GM12878 (cell line): ENCODE data around the gene HCAR3. TPM values are rescaled to one million over a fixed set of nuclear protein-coding genes. Genes with fewer than 3 reads are reported as not detected.

Experiments
- ATAC-seq: fragments of 200-7000 bp; cut with Tn5 transposase; 3 replicates; pipeline ENCODE4 v1.9.1; 2020; ENCODE audit warnings: mild to moderate bottlenecking, moderate library complexity
- BruUV-seq: library from RNA; stranded (reverse); fragments of 400-500 nt; replicated peaks from 2 replicates; lab custom pipeline; 2021; lab: Mats Ljungman, UMichigan
- CTCF ChIA-PET: fragments of 300-600 bp; sonication (Branson Sonifier 250); formaldehyde crosslinking; extraction: SDS; loops from one replicate; lab custom pipeline; 2021; ENCODE audit warnings: inconsistent platforms; lab: Yijun Ruan, JAX
- POLR2A ChIA-PET: fragments of 350-600 bp; formaldehyde crosslinking; extraction: SDS; loops from one replicate; lab custom pipeline; 2021; ENCODE audit warnings: inconsistent platforms; lab: Charles Lee
- RAD21 ChIA-PET: fragments of 300-600 bp; sonication (Branson Sonifier 250); formaldehyde crosslinking; loops from one replicate; lab custom pipeline; 2023; ENCODE audit warnings: antibody characterized with exemption; ENCODE audit not compliant: unreplicated experiment; lab: Charles Lee
- SMC1A ChIA-PET: fragments of 300-600 bp; sonication (Branson Sonifier 250); formaldehyde crosslinking; loops from one replicate; lab custom pipeline; 2023; ENCODE audit not compliant: unreplicated experiment, uncharacterized antibody; lab: Charles Lee
- DNase-seq: peaks from one replicate; pipeline ENCODE4 v3.0.0-alpha.2; 2011; ENCODE audit warnings: low read depth, low spot score
- FAIRE-seq: peaks from 3 replicates; lab custom pipeline; 2011; peaks lifted over from hg19 to GRCh38; lab: Jason Lieb, UNC
- H2AFZ ChIP-seq: 2 replicates; pipeline ENCODE4 v1.6.0; 2011; ENCODE audit warnings: low read depth, low read length, control low read depth; ENCODE audit not compliant: control insufficient read depth
- H3K27ac ChIP-seq: 2 replicates; pipeline ENCODE4 v1.5.1; 2011; ENCODE audit warnings: control low read depth; ENCODE audit not compliant: control insufficient read depth, insufficient read depth
- H3K27me3 ChIP-seq, 2 experiments: replicated peaks in 1 of 2; 2 replicates each; pipeline versions ENCODE4 v1.6.0 to v1.6.1; 2011; ENCODE audit warnings: low read length in 1 of 2; ENCODE audit not compliant: control insufficient read depth in 2 of 2, insufficient read depth in 2 of 2
- H3K36me3 ChIP-seq, 2 experiments: 2 replicates each; pipeline ENCODE4 v1.5.1; 2011; ENCODE audit warnings: low read length in 1 of 2; ENCODE audit not compliant: control insufficient read depth in 2 of 2, insufficient read depth in 2 of 2
- H3K4me1 ChIP-seq: 2 replicates; pipeline ENCODE4 v1.6.1; 2011; ENCODE audit warnings: mild to moderate bottlenecking, low read length, moderate library complexity, mixed read lengths; ENCODE audit not compliant: control insufficient read depth, insufficient read depth
- H3K4me2 ChIP-seq: 2 replicates; pipeline ENCODE4 v1.6.0; 2011; ENCODE audit warnings: control low read depth; ENCODE audit not compliant: control insufficient read depth, insufficient read depth
- H3K4me3 ChIP-seq: fragments of 200-600 bp; sonication (generic); 2 replicates; pipeline ENCODE4 v1.5.1; 2016
- H3K79me2 ChIP-seq: 2 replicates; pipeline ENCODE4 v1.6.0; 2011; ENCODE audit warnings: low read length; ENCODE audit not compliant: control insufficient read depth, insufficient read depth
- H3K9ac ChIP-seq: 2 replicates; pipeline ENCODE4 v1.8.0; 2011; ENCODE audit warnings: low read length, control low read depth, mixed read lengths; ENCODE audit not compliant: control insufficient read depth, insufficient read depth
- H3K9me3 ChIP-seq: replicated peaks from 3 replicates; pipeline ENCODE4 v1.5.1; 2011; ENCODE audit warnings: mild to moderate bottlenecking, low read length; ENCODE audit not compliant: control insufficient read depth, insufficient read depth
- H4K20me1 ChIP-seq: 2 replicates; pipeline ENCODE4 v1.6.0; 2011; ENCODE audit not compliant: control insufficient read depth, insufficient read depth
- ATF7 ChIP-seq: fragments of 450-650 bp; IDR thresholded peaks from 2 replicates; pipeline ENCODE4 v1.6.1; 2016; ENCODE audit warnings: low read depth, mild to moderate bottlenecking
- BCL11A ChIP-seq: IDR thresholded peaks from 2 replicates; pipeline ENCODE4 v1.6.1; 2011; ENCODE audit warnings: low read depth, low read length
- EED ChIP-seq: sonication (generic); IDR thresholded peaks from 2 replicates; pipeline ENCODE4 v1.6.1; 2016; ENCODE audit warnings: antibody characterized with exemption, low read depth
- EP300 ChIP-seq, 2 experiments: fragments of 150-350 bp in 1 of 2; IDR thresholded peaks; 2 replicates each; pipeline ENCODE4 v1.6.1; 2011 to 2012; ENCODE audit warnings: low read depth in 2 of 2, low read length in 2 of 2, borderline replicate concordance in 1 of 2, improper control_type of control experiment in 1 of 2, inconsistent platforms in 1 of 2; ENCODE audit not compliant: control insufficient read depth in 1 of 2
- ETV6 ChIP-seq, 2 experiments: fragments of 450-650 bp in 1 of 2; IDR thresholded peaks in 1 of 2; conservative IDR thresholded peaks in 1 of 2; 2 replicates each; pipeline ENCODE4 v1.6.1; 2014; ENCODE audit warnings: antibody characterized with exemption in 1 of 2, borderline replicate concordance in 1 of 2, low read depth in 1 of 2, mild to moderate bottlenecking in 1 of 2, moderate library complexity in 1 of 2
- GABPA ChIP-seq: IDR thresholded peaks from 2 replicates; pipeline ENCODE4 v1.6.1; 2014; ENCODE audit warnings: antibody characterized with exemption, low read depth, mild to moderate bottlenecking, inconsistent platforms
- GATAD2B ChIP-seq: fragments of 450-650 bp; conservative IDR thresholded peaks from 2 replicates; pipeline ENCODE4 v1.6.1; 2017; ENCODE audit warnings: low read depth, mild to moderate bottlenecking, moderate library complexity
- IKZF1 ChIP-seq: fragments of 450-650 bp; conservative IDR thresholded peaks from 2 replicates; pipeline ENCODE4 v1.6.1; 2017; ENCODE audit warnings: antibody characterized with exemption, mild to moderate bottlenecking
- IKZF2 ChIP-seq, 2 experiments: fragments of 450-650 bp; IDR thresholded peaks; 2 replicates each; pipeline ENCODE4 v1.6.1; 2017; ENCODE audit warnings: mild to moderate bottlenecking in 2 of 2, moderate library complexity in 2 of 2
- JUNB ChIP-seq: IDR thresholded peaks from 2 replicates; pipeline ENCODE4 v1.6.1; 2016; ENCODE audit warnings: antibody characterized with exemption, mild to moderate bottlenecking
- JUND ChIP-seq: IDR thresholded peaks from 2 replicates; pipeline ENCODE4 v1.6.1; 2012; ENCODE audit warnings: low read depth, mild to moderate bottlenecking, low read length, improper control_type of control experiment, moderate library complexity
- MTA2 ChIP-seq: fragments of 450-650 bp; IDR thresholded peaks from 2 replicates; pipeline ENCODE4 v1.6.1; 2016; ENCODE audit warnings: low read depth, mild to moderate bottlenecking, moderate library complexity
- NBN ChIP-seq: fragments of 450-650 bp; IDR thresholded peaks from 2 replicates; pipeline ENCODE4 v1.6.1; 2016
- NFIC ChIP-seq: IDR thresholded peaks from 2 replicates; pipeline ENCODE4 v1.6.1; 2012; ENCODE audit warnings: low read depth, mild to moderate bottlenecking, inconsistent platforms, low read length, moderate library complexity
- RUNX3 ChIP-seq: IDR thresholded peaks from 2 replicates; pipeline ENCODE4 v1.6.1; 2012; ENCODE audit warnings: low read length, inconsistent platforms
- SPI1 ChIP-seq: IDR thresholded peaks from 2 replicates; pipeline ENCODE4 v1.6.1; 2011; ENCODE audit warnings: low read depth, mild to moderate bottlenecking, low read length, moderate library complexity, borderline replicate concordance; ENCODE audit not compliant: insufficient read depth
- TCF7 ChIP-seq: IDR thresholded peaks from 2 replicates; pipeline ENCODE4 v1.6.1; 2014; ENCODE audit warnings: antibody characterized with exemption, borderline replicate concordance
- WGBS: methylation state at CpG from one replicate; pipeline ENCODE4 v1.1.6; 2016; ENCODE audit warnings: low lambda C conversion rate; ENCODE audit not compliant: insufficient replicate concordance, insufficient coverage; ENCODE audit errors: missing lambda C conversion rate; 5-methylcytosine and 5-hydroxymethylcytosine counted together
- in situ Hi-C: fragments of 300-500 bp; cut with MboI; formaldehyde crosslinking; loops from 9 replicates; pipeline ENCODE4 v1.14.3; 2018; ENCODE audit warnings: mixed read lengths
- intact Hi-C: fragments of 100-400 bp; cut with micrococcal nuclease; formaldehyde crosslinking; loops from one replicate; pipeline ENCODE4 v1.14.2; 2022; ENCODE audit not compliant: unreplicated experiment
- polyA plus RNA-seq, 11 experiments: library from polyadenylated mRNA; depleted of rRNA in 4 of 11; unstranded in 6 of 11; stranded (reverse) in 5 of 11; fragments of >200 nt; fragmentation: Nextera tagmentation in 4 of 11; fragmentation: Illumina TruSeq in 1 of 11; extraction: Ambion mirVana in 4 of 11; extraction: Trizol in 1 of 11; gene quantifications; 1 replicate in 1 of 11; 2 replicates in 10 of 11; pipeline versions ENCODE4 v1.2.1 to v1.2.3, GENCODE V29; 2011 to 2016; ENCODE audit warnings: inconsistent platforms in 2 of 11, missing spikeins in 2 of 11, low read depth in 1 of 11
- total RNA-seq, 4 experiments: library from RNA; depleted of rRNA in 3 of 4; stranded (reverse); fragments of >200 nt in 3 of 4; fragmentation: Illumina TruSeq in 1 of 4; extraction: Trizol in 1 of 4; gene quantifications; 2 replicates each; pipeline versions ENCODE4 v1.2.1 to v1.2.3, GENCODE V29; 2013 to 2021
- TF ChIP-seq, protein P1 (sequence below): IDR thresholded peaks from 2 replicates; pipeline ENCODE4 v1.6.1; 2011; ENCODE audit warnings: low read depth, mild to moderate bottlenecking, low read length, moderate library complexity, borderline replicate concordance; ENCODE audit errors: extremely low read depth
- TF ChIP-seq, protein P2 (sequence below): fragments of 450-650 bp; IDR thresholded peaks from 2 replicates; pipeline ENCODE4 v1.6.1; 2016; ENCODE audit warnings: mild to moderate bottlenecking
- TF ChIP-seq, protein P3 (sequence below): fragments of 450-650 bp; IDR thresholded peaks from 2 replicates; pipeline ENCODE4 v1.6.1; 2017; ENCODE audit warnings: low read depth, mild to moderate bottlenecking, moderate library complexity

The HCAR3 gene
- total and polyA plus RNA-seq, 10 of the 15 experiments (the other 5 are each of a cell fraction or from before 2014, with no cell fraction given): 0.57 to 3.0 (median 2.2) TPM

DNA sequence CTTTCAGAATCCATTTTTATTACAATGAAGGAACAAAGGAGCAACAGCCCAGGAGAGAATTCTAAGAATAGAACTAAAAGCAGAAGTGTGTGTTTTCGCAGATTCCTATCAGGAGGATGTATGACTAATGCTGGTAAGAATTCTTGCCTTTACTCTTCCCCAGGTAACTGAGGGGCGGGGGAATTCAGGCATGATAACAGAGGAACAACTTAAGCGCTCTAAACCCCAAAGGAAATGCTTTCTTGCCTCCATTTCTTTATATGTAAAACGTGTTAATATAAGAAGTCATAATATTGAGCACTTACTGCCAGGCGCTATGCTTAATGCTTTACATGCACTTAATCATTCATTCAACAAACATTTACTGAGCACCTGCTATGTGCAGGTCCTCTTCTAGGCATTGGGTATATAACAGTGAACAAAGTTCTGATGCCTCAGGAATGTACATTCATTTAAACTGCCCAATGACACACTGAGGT is 9.5 kb upstream of the HCAR3 start:
- Histone ChIP-seq H3K4me3 (peak overlapping the region; percentile 19; the same call in 1 of the 2 replicates), H3K27ac (peak overlapping the region; percentile 73), H4K20me1 (no peaks in the 10 kb centered on the region), H3K4me2 (peak overlapping the region; percentile 82), H3K9ac (no peak overlapping the region), H3K27me3 (no peaks in the 10 kb centered on the region), H2AFZ (no peak overlapping the region), H3K36me3 (no peaks in the 10 kb centered on the region), H3K79me2 (no peaks in the 10 kb centered on the region), H3K9me3 (no peaks in the 10 kb centered on the region), H3K4me1 (peaks cover 45% of the 10 kb centered on the region)
- intact Hi-C loops (no loop called here), in situ Hi-C loops (no loop called here)
- 1% methylated on average over 5 of the region's 5 CpGs for WGBS
- DNase-seq (peak; percentile 59), FAIRE-seq (peak; percentile 38), ATAC-seq (peak; percentile 37)
- SMC1A ChIA-PET: interaction anchor here (1.4 to 2.3 kb wide), 2 partner anchors 81 to 88 kb away, joined by 4 to 10 read pairs; no protein-coding TSS in a partner anchor
- CTCF ChIA-PET: interaction anchor here (0.6 to 1.3 kb wide), 3 partner anchors 27 to 99 kb away, joined by 3 to 4 read pairs (median 3); no protein-coding TSS in a partner anchor
- no TSS peak for BruUV-seq
- POLR2A ChIA-PET: interaction anchor here (0.9 kb wide), 1 partner anchor 11 kb away, joined by 3 read pairs; no protein-coding TSS in a partner anchor
- RAD21 ChIA-PET: interaction anchor here (0.6 to 1.2 kb wide), 3 partner anchors 87 to 227 kb away, joined by 3 read pairs; no protein-coding TSS in a partner anchor
- TF ChIP-seq GABPA (0 out of 2 replicates have a peak, but pooled peaks have one; percentile 18), TCF7 (no peak; the same call in 1 of the 2 replicates), RUNX3 (peak; percentile 65), EED (peak; percentile 94), ATF7 (0 out of 2 replicates have a peak, but pooled peaks have one; percentile 38), IKZF1 (peak; percentile 93), BCL11A (peak; percentile 60; the same call in 1 of the 2 replicates), NBN (peak; percentile 31; the same call in 1 of the 2 replicates), GATAD2B (peak; percentile 65; the same call in 1 of the 2 replicates), MTA2 (peak; percentile 64; the same call in 1 of the 2 replicates), ETV6 (conservative IDR thresholded peaks at IDR 0.05 in 1 of 2, IDR thresholded peaks at IDR 0.05 in 1 of 2; ENCODE audit: borderline replicate concordance in 1 of 2, low read depth in 1 of 2) (peak in 1 of 2 experiments; percentile 28; a peak in 1 of 4 replicates), SPI1 (peak; percentile 94), EP300 (IDR thresholded peaks at IDR 0.05; ENCODE audit: borderline replicate concordance in 1 of 2, control insufficient read depth in 1 of 2, low read depth in 2 of 2, low read length in 2 of 2) (peak; percentile 9 to 73; a peak in 2 of 4 replicates), NFIC (peak; percentile 93), JUNB (0 out of 2 replicates have a peak, but pooled peaks have one; percentile 55), JUND (0 out of 2 replicates have a peak, but pooled peaks have one; percentile 15), IKZF2 (IDR thresholded peaks at IDR 0.05) (peak; percentile 98)
- TF ChIP-seq, protein P1, sequence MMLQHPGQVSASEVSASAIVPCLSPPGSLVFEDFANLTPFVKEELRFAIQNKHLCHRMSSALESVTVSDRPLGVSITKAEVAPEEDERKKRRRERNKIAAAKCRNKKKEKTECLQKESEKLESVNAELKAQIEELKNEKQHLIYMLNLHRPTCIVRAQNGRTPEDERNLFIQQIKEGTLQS: no peak
- TF ChIP-seq, protein P2, sequence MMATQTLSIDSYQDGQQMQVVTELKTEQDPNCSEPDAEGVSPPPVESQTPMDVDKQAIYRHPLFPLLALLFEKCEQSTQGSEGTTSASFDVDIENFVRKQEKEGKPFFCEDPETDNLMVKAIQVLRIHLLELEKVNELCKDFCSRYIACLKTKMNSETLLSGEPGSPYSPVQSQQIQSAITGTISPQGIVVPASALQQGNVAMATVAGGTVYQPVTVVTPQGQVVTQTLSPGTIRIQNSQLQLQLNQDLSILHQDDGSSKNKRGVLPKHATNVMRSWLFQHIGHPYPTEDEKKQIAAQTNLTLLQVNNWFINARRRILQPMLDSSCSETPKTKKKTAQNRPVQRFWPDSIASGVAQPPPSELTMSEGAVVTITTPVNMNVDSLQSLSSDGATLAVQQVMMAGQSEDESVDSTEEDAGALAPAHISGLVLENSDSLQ: no peak
- TF ChIP-seq, protein P3, sequence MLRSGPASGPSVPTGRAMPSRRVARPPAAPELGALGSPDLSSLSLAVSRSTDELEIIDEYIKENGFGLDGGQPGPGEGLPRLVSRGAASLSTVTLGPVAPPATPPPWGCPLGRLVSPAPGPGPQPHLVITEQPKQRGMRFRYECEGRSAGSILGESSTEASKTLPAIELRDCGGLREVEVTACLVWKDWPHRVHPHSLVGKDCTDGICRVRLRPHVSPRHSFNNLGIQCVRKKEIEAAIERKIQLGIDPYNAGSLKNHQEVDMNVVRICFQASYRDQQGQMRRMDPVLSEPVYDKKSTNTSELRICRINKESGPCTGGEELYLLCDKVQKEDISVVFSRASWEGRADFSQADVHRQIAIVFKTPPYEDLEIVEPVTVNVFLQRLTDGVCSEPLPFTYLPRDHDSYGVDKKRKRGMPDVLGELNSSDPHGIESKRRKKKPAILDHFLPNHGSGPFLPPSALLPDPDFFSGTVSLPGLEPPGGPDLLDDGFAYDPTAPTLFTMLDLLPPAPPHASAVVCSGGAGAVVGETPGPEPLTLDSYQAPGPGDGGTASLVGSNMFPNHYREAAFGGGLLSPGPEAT: peak; percentile 95
